ENCODE data around the gene NDUFS6.
"Not testable (repeated sequence)": the region's sequence is repeated elsewhere in the genome, so short reads cannot be mapped to it uniquely, and the experiment has no call there.

- TF ChIP-seq CTCF (IDR thresholded peaks at IDR 0.05; ENCODE audit: insufficient read depth, low read depth, low read length); EZH2 (IDR thresholded peaks at IDR 0.05; ENCODE audit: insufficient read depth, low read length): not testable (repeated sequence)
Observed at GRCh38 chr5:1798589-1798988, 2.6 kb upstream of the NDUFS6 start.

All from astrocyte (in vitro differentiated cells and primary cell).